Lung (tissue), 12 donors: ENCODE measurements around the gene PPP1R13B. TPM values are rescaled to one million over a fixed set of nuclear protein-coding genes. Genes with fewer than 3 reads are reported as not detected.

ENCODE experiments used
- ATAC-seq: fragments of 200-7000 bp; cut with Tn5 transposase; one replicate; pipeline ENCODE4 v1.9.1; 2020; ENCODE audit warnings: moderate number of reproducible peaks; ENCODE audit not compliant: insufficient read depth, low FRiP score
- DNase-seq, 3 donors: peaks; one replicate each; pipeline ENCODE4 v3.0.0-alpha.2; 2013 to 2017
- H3K27ac ChIP-seq, 2 donors: one replicate each; pipeline ENCODE4 v1.5.1; 2013; ENCODE audit warnings: mild to moderate bottlenecking in 2 of 2, moderate library complexity in 2 of 2, control low read depth in 1 of 2, inconsistent platforms in 1 of 2, low read depth in 1 of 2, low read length in 1 of 2
- H3K27me3 ChIP-seq, 3 donors: one replicate each; pipeline ENCODE4 v1.5.1; 2013; ENCODE audit warnings: low read length in 2 of 3; ENCODE audit not compliant: control insufficient read depth in 3 of 3, insufficient read depth in 3 of 3
- H3K36me3 ChIP-seq, 4 donors: one replicate each; pipeline ENCODE4 v1.5.1; 2013; ENCODE audit warnings: low read length in 4 of 4, mild to moderate bottlenecking in 1 of 4, moderate library complexity in 1 of 4; ENCODE audit not compliant: control insufficient read depth in 4 of 4, insufficient read depth in 4 of 4
- H3K4me1 ChIP-seq, 5 donors: one replicate each; pipeline ENCODE4 v1.5.1; 2013; ENCODE audit warnings: low read length in 5 of 5, mild to moderate bottlenecking in 2 of 5, moderate library complexity in 1 of 5; ENCODE audit not compliant: control insufficient read depth in 5 of 5, insufficient read depth in 5 of 5
- H3K4me3 ChIP-seq: one replicate; pipeline ENCODE4 v1.5.1; 2013; ENCODE audit warnings: mild to moderate bottlenecking, control low read depth, moderate library complexity
- H3K9ac ChIP-seq, 2 donors: one replicate each; pipeline ENCODE4 v1.5.1; 2013; ENCODE audit warnings: low read length in 2 of 2, control low read depth in 1 of 2; ENCODE audit not compliant: insufficient read depth in 1 of 2
- H3K9me3 ChIP-seq, 4 donors: one replicate each; pipeline ENCODE4 v1.5.1; 2013; ENCODE audit warnings: low read length in 3 of 4, mild to moderate bottlenecking in 1 of 4, moderate library complexity in 1 of 4; ENCODE audit not compliant: control insufficient read depth in 4 of 4, insufficient read depth in 3 of 4
- CTCF ChIP-seq: IDR thresholded peaks from 2 replicates; pipeline ENCODE4 v1.5.1; 2012; ENCODE audit warnings: mild to moderate bottlenecking; ENCODE audit errors: control extremely low read depth, extremely low read depth
- WGBS, 2 donors: extraction: QIAGEN DNeasy Blood & Tissue Kit; methylation state at CpG; one replicate each; pipeline ENCODE4 v1.1.7; 2013; 5-methylcytosine and 5-hydroxymethylcytosine counted together
- polyA plus RNA-seq, 2 donors: library from polyadenylated mRNA; stranded (reverse); fragments of 200-250 nt; gene quantifications; one replicate each; pipeline ENCODE4 v1.2.1, GENCODE V29; 2013
- total RNA-seq, 2 donors: library from RNA; depleted of rRNA in 1 of 2; stranded (reverse); fragments of >200 nt in 1 of 2; gene quantifications; one replicate each; pipeline ENCODE4 v1.2.1, GENCODE V29; 2014 to 2021
- donor health status: control.
- donor health status: control.
- donor health status: Bipolar disorder and iron deficiency.
- donor health status: healthy.
- donor health status: DM: yes; HTN: yes; CAD: no.

The PPP1R13B gene
- total and polyA plus RNA-seq, 4 donors: 12.0 to 66.6 (median 38.4) TPM

- Histone ChIP-seq H3K9ac (peak overlapping the region in 1 of 2 donors; percentile 46), H3K36me3 (no peaks in the 10 kb centered on the region), H3K4me3 (no peak overlapping the region), H3K4me1 (peaks cover 0 to 20% (median 5%) of the 10 kb centered on the region in 5 donors), H3K9me3 (no peaks in the 10 kb centered on the region), H3K27ac (peak overlapping the region; percentile 47 to 93), H3K27me3 (no peaks in the 10 kb centered on the region)
- DNase-seq (no peak), ATAC-seq (no peak)
- TF ChIP-seq CTCF: no peak
- 54 to 55% methylated on average over 12 of the region's 12 CpGs for WGBS, 2 donors
These were observed 25.2 kb upstream of the PPP1R13B start for GRCh38 chr14:103872481-103873113.

- H3K27ac ChIP-seq: peak overlapping the region; percentile 47 to 93
- H3K36me3 ChIP-seq: no peaks in the 10 kb centered on the region
- H3K9ac ChIP-seq: peak overlapping the region in 1 of 2 donors; percentile 46
- H3K9me3 ChIP-seq: no peaks in the 10 kb centered on the region
- DNase-seq (peak; percentile 46 to 70 (median 68)), ATAC-seq (peak; percentile 93)
- H3K27me3 ChIP-seq: no peaks in the 10 kb centered on the region
- peaks cover 0 to 20% (median 5%) of the 10 kb centered on the region in 5 donors for H3K4me1 ChIP-seq
- TF ChIP-seq CTCF: no peak
- peak overlapping the region; percentile 16 for H3K4me3 ChIP-seq
- WGBS, 2 donors: 16 to 24% methylated on average over 34 to 53 of the region's 53 CpGs
These were observed 24.5 kb upstream of the PPP1R13B start for GRCh38 chr14:103871596-103872480.

GRCh38 chr14:103870891-103871595 lies 23.7 kb upstream of the PPP1R13B start:
- H3K9me3 ChIP-seq: no peaks in the 10 kb centered on the region
- ATAC-seq: no peak
- 81 to 84% methylated on average over 8 of the region's 8 CpGs for WGBS, 2 donors
- H3K9ac ChIP-seq: no peak overlapping the region
- H3K36me3 ChIP-seq: no peaks in the 10 kb centered on the region
- peak overlapping the region in 1 of 2 donors; percentile 93 for H3K27ac ChIP-seq
- no peak overlapping the region for H3K4me3 ChIP-seq
- DNase-seq: no peak
- no peaks in the 10 kb centered on the region for H3K27me3 ChIP-seq
- peaks cover 0 to 20% (median 5%) of the 10 kb centered on the region in 5 donors for H3K4me1 ChIP-seq
- TF ChIP-seq CTCF: no peak
